ENCODE measurements around the gene PPP2R2B. TPM values are rescaled to one million over a fixed set of nuclear protein-coding genes. Genes with fewer than 3 reads are reported as not detected.

PPP2R2B gene
- total RNA-seq, 1 experiment from 2014 or later: not detected

- ATAC-seq: peak; percentile 92
- POLR2A ChIA-PET (ENCODE audit: unreplicated experiment): interaction anchor here (0.6 kb wide), 1 partner anchor 13 kb away, joined by 3 read pairs; no protein-coding TSS in a partner anchor
These were observed 336.4 kb downstream of the PPP2R2B start for GRCh38 chr5:146541958-146542849.

GRCh38 chr5:146540414-146540813 is 338.1 kb downstream of the PPP2R2B start:
- ATAC-seq (peak; percentile 3; the same call in 1 of the 2 replicates), DNase-seq (peak; percentile 40)
- no peaks in the 10 kb centered on the region for H3K36me3 ChIP-seq (ENCODE audit: low read depth, low read length)
- ChIA-PET CTCF (interaction anchor here (0.8 kb wide), 1 partner anchor 94 kb away, joined by 4 read pairs; the partner anchor contains the start of gene TCERG1), POLR2A (ENCODE audit: unreplicated experiment) (no interaction called here)
- no peaks in the 10 kb centered on the region for H3F3A ChIP-seq (ENCODE audit: low read length, unreplicated experiment)
- BruUV-seq (replicated peaks): no TSS peak
- H3K4me3 ChIP-seq (ENCODE audit: low read length): no peak overlapping the region
- intact Hi-C loops (cut with micrococcal nuclease): loop anchor here (5.0 kb wide), 1 partner anchor 232 kb away; no protein-coding TSS in a partner anchor
- no peak overlapping the region for H3K27ac ChIP-seq (ENCODE audit: low read length)
- no peak overlapping the region for H3K4me2 ChIP-seq (ENCODE audit: low read length)
- no peaks in the 10 kb centered on the region for H4K20me1 ChIP-seq (ENCODE audit: low read length)
- H2AFZ ChIP-seq (ENCODE audit: low read length): no peak overlapping the region
- no peaks in the 10 kb centered on the region for H3K9me2 ChIP-seq (replicated peaks; ENCODE audit: low read length)
- no peaks in the 10 kb centered on the region for H3K27me3 ChIP-seq (ENCODE audit: low read length)
- H3K9me3 ChIP-seq (ENCODE audit: low read length): no peaks in the 10 kb centered on the region
- TF ChIP-seq EZH2phosphoT487 (IDR thresholded peaks at IDR 0.05; ENCODE audit: borderline replicate concordance, low read length) (no peak), EZH2 (IDR thresholded peaks at IDR 0.05; ENCODE audit: low read length, unreplicated experiment) (no peak)
- TF ChIP-seq, protein P1, sequence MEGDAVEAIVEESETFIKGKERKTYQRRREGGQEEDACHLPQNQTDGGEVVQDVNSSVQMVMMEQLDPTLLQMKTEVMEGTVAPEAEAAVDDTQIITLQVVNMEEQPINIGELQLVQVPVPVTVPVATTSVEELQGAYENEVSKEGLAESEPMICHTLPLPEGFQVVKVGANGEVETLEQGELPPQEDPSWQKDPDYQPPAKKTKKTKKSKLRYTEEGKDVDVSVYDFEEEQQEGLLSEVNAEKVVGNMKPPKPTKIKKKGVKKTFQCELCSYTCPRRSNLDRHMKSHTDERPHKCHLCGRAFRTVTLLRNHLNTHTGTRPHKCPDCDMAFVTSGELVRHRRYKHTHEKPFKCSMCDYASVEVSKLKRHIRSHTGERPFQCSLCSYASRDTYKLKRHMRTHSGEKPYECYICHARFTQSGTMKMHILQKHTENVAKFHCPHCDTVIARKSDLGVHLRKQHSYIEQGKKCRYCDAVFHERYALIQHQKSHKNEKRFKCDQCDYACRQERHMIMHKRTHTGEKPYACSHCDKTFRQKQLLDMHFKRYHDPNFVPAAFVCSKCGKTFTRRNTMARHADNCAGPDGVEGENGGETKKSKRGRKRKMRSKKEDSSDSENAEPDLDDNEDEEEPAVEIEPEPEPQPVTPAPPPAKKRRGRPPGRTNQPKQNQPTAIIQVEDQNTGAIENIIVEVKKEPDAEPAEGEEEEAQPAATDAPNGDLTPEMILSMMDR (conservative IDR thresholded peaks at IDR 0.05; ENCODE audit: low read depth, low read length): no peak
- H3K4me1 ChIP-seq (ENCODE audit: insufficient read depth, low read length): peaks cover 8% of the 10 kb centered on the region
- H3K79me2 ChIP-seq (ENCODE audit: low read length): no peaks in the 10 kb centered on the region
- no peak overlapping the region for H3K9ac ChIP-seq (ENCODE audit: low read length)

More at GRCh38 chr5:146541958-146542849, 336.4 kb downstream of the PPP2R2B start:
- no peak overlapping the region for H2AFZ ChIP-seq (ENCODE audit: low read length)
- no peak overlapping the region for H3K4me2 ChIP-seq (ENCODE audit: low read length)
- CTCF ChIA-PET: interaction anchor here (1.0 to 2.8 kb wide), 3 partner anchors 9 to 647 kb away, joined by 4 to 12 read pairs (median 6); no protein-coding TSS in a partner anchor
- H3K4me1 ChIP-seq (ENCODE audit: insufficient read depth, low read length): peaks cover 8% of the 10 kb centered on the region
- H3K9ac ChIP-seq (ENCODE audit: low read length): no peak overlapping the region
- no peaks in the 10 kb centered on the region for H4K20me1 ChIP-seq (ENCODE audit: low read length)
- peak; percentile 85 for DNase-seq
- no peak overlapping the region for H3K4me3 ChIP-seq (ENCODE audit: low read length)
- no peaks in the 10 kb centered on the region for H3K36me3 ChIP-seq (ENCODE audit: low read depth, low read length)
- no peaks in the 10 kb centered on the region for H3K9me3 ChIP-seq (ENCODE audit: low read length)
- TF ChIP-seq EZH2 (IDR thresholded peaks at IDR 0.05; ENCODE audit: low read length, unreplicated experiment): no peak
- TF ChIP-seq, protein P1 (conservative IDR thresholded peaks at IDR 0.05; ENCODE audit: low read depth, low read length): peak; percentile 99
- no peak overlapping the region for H3K27ac ChIP-seq (ENCODE audit: low read length)
- intact Hi-C loops (cut with micrococcal nuclease): loop anchor here (1.0 to 5.0 kb wide), 6 partner anchors 23 to 827 kb away; no protein-coding TSS in a partner anchor
- no peaks in the 10 kb centered on the region for H3K79me2 ChIP-seq (ENCODE audit: low read length)
- H3K9me2 ChIP-seq (replicated peaks; ENCODE audit: low read length): no peaks in the 10 kb centered on the region
- no peaks in the 10 kb centered on the region for H3F3A ChIP-seq (ENCODE audit: low read length, unreplicated experiment)
- H3K27me3 ChIP-seq (ENCODE audit: low read length): 0 out of 2 replicates have a peak, but pooled peaks cover 5% of the 10 kb centered on the region
- no TSS peak for BruUV-seq (replicated peaks)

All from PC-3 (cell line).